ENCODE results near the gene KCNJ14.

KCNJ14 gene

GRCh38 chr19:48455171-48455907, at the start of gene KCNJ14:
Gene KCNJ14 (plus strand): TSS chr19:48455574. CDS start chr19:48461725, 6,151 bp downstream.
- DNase-seq = peak; percentile 39

- no peak for DNase-seq
Measured at GRCh38 chr19:48405850-48406249, 49.5 kb upstream of the KCNJ14 start.

- no peak for DNase-seq
Measured at GRCh38 chr19:48413879-48414587, 41.3 kb upstream of the KCNJ14 start.

GRCh38 chr19:48415395-48415794, 40.0 kb upstream of the KCNJ14 start:
- peak; percentile 86 for DNase-seq

- DNase-seq = no peak
Measured at GRCh38 chr19:48415806-48416221, 39.6 kb upstream of the KCNJ14 start.

- no peak for DNase-seq
Measured at GRCh38 chr19:48417421-48417820, 38.0 kb upstream of the KCNJ14 start.

- peak; percentile 51 for DNase-seq
Measured at GRCh38 chr19:48418317-48419064, 36.9 kb upstream of the KCNJ14 start.

GRCh38 chr19:48419158-48419920, 36.0 kb upstream of the KCNJ14 start:
- DNase-seq = peak; percentile 79

- no peak for DNase-seq
Measured at GRCh38 chr19:48421548-48421947, 33.8 kb upstream of the KCNJ14 start.

GRCh38 chr19:48424694-48425219, 30.6 kb upstream of the KCNJ14 start:
- DNase-seq = peak; percentile 28

GRCh38 chr19:48428670-48429069, 26.7 kb upstream of the KCNJ14 start:
- no peak for DNase-seq

GRCh38 chr19:48433337-48433736, 22.0 kb upstream of the KCNJ14 start:
- peak; percentile 26 for DNase-seq

- no peak for DNase-seq
Measured at GRCh38 chr19:48436586-48436985, 18.8 kb upstream of the KCNJ14 start.

- DNase-seq = no peak
Measured at GRCh38 chr19:48441360-48442050, 13.9 kb upstream of the KCNJ14 start.

GRCh38 chr19:48442116-48443035, 13.0 kb upstream of the KCNJ14 start:
- DNase-seq = no peak

GRCh38 chr19:48443256-48443655, 12.1 kb upstream of the KCNJ14 start:
- DNase-seq = no peak

GRCh38 chr19:48443731-48444128, 11.6 kb upstream of the KCNJ14 start:
- DNase-seq = no peak

GRCh38 chr19:48444129-48444935, 11.0 kb upstream of the KCNJ14 start:
- no peak for DNase-seq

GRCh38 chr19:48444936-48445200, 10.5 kb upstream of the KCNJ14 start:
- no peak for DNase-seq

- peak; percentile 98 for DNase-seq
Measured at GRCh38 chr19:48445256-48445605, 10.1 kb upstream of the KCNJ14 start.
